Activated naive CD8-positive, alpha-beta T cell treated with anti-CD3 and anti-CD28 coated beads, Interleukin-2, amount 50 U/mL, for 16 hours (primary cell): Measurements from ENCODE around the gene MARCHF10.
A peak's percentile ranks its signal among the peaks of the same experiment; 100 is the strongest.
"Not testable (repeated sequence)": the region's sequence is repeated elsewhere in the genome, so short reads cannot be mapped to it uniquely, and the experiment has no call there.

Source experiments
- DNase-seq: peaks from one replicate; pipeline ENCODE4 v3.0.0-alpha.2; 2020; ENCODE audit warnings: low read depth, low spot score

The MARCHF10 gene, protein sequence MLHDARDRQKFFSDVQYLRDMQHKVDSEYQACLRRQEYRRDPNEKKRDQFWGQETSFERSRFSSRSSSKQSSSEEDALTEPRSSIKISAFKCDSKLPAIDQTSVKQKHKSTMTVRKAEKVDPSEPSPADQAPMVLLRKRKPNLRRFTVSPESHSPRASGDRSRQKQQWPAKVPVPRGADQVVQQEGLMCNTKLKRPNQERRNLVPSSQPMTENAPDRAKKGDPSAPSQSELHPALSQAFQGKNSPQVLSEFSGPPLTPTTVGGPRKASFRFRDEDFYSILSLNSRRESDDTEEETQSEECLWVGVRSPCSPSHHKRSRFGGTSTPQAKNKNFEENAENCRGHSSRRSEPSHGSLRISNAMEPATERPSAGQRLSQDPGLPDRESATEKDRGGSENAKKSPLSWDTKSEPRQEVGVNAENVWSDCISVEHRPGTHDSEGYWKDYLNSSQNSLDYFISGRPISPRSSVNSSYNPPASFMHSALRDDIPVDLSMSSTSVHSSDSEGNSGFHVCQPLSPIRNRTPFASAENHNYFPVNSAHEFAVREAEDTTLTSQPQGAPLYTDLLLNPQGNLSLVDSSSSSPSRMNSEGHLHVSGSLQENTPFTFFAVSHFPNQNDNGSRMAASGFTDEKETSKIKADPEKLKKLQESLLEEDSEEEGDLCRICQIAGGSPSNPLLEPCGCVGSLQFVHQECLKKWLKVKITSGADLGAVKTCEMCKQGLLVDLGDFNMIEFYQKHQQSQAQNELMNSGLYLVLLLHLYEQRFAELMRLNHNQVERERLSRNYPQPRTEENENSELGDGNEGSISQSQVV

DNA sequence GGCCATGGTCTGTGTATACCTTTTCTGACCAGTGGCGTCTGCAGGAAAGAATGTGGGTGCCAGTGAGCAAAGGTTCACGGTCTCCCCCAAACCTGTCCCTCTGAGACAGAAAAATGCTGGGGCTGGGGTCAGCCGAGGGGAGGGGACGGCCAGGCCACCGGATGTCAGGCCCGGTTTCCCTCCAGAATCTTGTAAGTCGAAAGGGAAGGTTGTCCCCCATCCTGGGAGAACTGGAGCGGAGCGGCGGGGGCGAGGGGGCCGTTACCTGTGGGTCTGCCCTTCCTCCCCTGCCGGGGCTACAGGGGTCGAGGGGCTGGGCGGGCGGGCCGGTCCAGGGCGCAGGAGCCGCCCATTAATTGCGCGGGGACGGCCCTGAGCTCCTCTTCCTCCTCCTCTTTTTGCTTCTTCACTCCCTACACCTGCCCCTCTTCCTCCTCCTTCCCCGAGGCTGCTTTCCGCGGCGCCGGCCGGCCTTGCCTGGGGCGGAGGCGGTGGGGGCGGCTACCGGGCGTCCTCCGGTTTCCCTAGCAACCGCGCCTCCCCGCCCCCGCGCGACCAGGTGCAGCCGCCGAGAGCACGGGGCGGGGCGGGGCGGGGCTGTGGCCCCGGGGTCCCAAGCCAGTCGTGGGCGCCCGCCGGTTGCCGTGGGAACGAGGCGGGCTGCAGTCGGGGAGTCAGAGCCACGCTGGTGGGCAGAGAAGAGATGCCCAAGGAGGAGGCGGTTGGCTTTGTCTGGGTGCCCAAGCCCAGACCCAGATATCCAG lies at the start of gene MARCHF10:
TSS of gene MARCHF10 (minus strand) at position 503 of the 764 bp plus-strand sequence. CDS start 6,579 bp downstream, outside the sequence.
- DNase-seq, result peak; percentile 6

DNA sequence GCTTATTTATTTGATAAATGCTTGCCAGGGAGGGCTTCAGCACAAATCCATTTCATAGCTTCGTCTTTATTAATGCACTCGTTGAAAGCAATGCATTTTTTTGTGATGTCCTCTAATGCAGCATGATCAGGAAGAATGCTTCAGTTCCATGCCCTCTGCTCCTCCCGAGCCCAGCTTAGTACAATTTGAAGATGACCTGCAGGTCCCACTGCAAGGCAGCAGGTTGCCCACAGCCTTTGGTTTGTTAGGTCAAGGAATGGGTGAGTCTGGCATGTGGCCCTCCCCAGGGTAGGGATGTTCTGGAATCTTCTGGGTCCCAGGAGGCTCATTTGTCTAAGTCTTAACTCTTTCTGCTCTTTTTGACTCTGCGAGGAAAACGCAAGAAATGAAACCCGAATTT lies 49.4 kb upstream of the MARCHF10 start:
- DNase-seq, result no peak

DNA sequence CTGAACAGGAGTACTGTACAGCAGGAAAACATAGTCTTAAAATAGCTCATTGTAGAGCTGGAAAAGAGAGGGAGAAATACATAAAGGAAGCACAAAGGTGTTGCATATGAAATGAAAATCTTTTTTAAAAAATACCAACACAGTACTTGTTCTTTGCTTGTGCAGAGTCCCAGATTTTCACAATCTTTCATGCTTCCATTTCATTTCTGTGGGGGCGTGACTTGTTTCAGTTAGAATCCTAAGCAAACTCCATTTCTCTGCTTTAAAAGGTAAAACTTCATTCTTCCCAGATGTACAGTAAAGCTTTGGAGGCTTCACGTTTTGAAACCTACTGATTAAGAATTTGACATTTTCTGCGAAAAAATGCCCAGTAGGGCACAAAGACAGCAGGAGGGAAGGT lies 48.5 kb upstream of the MARCHF10 start:
- DNase-seq, result no peak

DNA sequence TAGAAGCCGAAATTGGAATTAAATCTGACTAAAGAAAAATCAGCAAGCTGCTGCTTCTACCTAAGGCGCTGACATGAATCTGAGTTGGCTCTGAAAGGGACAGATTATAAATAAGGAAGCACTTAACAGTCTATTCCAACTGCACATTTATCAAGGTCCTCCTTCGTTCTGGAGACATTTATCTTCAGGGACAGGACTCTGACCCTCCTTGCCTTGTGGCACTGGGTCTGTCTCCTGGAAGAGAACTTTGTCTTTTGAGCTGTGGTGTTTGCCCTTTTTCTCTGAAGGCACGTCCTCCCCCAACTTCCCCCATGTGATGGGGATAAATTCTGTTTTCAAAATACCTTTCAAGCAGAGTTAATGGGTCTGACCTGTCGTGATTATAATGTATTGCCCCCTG lies 47.0 kb upstream of the MARCHF10 start:
- DNase-seq, result no peak

DNA sequence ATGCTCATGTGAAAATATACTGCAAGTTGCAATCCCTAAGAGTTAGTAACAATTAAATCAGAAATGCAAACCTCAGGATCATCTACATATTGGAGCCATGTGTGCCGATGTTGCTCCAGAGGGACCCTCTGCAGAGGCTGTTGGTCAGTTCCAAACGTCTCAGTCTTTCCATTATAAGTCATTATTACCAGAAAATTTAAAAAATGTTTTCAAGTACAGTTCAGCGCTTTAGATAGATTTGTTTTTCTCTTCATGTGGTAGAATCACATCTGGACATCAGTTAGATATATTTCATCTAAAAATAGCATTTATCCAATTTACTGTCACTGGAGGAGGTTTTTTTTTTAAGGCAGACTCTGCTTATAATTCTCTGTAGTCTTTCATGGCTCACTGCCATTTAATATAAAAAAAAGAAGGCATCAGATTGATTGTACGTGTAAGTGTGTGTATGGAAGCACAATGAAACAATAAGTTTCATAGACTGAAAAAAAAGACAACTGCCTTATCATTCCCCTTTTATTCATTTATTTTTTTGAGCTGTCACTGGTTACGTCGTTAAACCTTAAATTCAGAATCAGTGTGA lies 46.1 kb upstream of the MARCHF10 start:
- no peak for DNase-seq

DNA sequence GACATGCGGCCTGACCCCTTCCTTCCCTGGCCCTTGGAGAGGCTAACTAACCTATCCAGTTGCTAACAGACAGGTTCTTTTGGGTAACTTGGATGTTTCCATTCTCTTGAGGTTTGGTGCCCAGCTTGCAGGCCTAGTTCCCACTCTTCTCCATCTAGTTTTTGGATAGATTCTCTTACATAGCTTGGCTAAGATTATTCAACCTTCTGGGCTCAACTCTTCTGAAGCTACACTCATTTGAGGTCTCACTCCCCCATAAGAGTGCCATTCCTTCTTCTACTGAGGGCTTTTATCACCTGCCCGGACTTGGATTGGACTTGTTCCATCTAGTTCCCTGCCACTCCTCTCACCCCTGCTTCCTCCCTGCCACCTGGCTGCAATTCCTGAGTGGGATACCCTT lies 44.1 kb upstream of the MARCHF10 start:
- DNase-seq, result no peak

DNA sequence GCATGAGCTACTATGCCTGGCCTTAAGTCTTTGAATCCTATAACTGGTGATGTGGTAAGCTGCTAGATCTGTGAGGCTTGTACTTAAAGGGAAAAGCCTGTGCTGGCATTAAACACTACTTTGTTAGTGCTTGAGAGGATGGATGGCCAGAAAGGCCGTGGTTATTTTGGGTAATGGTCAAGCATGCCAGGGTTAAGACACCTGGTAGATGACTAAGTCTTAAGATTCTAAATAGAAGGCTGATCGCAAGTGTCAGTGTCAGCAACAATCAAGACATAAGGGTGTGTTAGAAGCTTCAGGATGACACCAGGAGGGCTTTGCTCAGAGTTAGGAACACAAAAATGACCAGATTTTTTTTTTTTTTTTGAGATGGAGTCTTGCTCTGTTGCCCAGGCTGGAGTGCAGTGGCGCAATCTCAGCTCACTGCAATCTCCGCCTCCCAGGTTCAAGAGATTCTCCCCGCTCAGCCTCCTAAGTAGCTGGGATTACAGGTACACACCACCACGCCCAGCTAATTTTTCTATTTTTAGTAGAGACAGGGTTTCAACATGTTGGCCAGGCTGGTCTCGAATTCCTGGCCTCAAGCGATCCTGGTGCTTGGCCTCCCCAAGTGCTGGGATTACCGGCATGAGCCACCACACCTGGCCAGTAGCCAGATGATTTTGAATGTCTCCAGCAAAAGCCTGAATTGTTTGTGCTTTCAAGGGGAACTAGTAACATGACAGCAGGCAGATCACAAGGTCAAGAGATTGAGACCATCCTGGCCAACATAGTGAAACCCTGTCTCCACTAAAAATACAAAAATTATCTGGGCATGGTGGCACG lies 41.7 kb upstream of the MARCHF10 start:
- DNase-seq, result not testable (repeated sequence)

DNA sequence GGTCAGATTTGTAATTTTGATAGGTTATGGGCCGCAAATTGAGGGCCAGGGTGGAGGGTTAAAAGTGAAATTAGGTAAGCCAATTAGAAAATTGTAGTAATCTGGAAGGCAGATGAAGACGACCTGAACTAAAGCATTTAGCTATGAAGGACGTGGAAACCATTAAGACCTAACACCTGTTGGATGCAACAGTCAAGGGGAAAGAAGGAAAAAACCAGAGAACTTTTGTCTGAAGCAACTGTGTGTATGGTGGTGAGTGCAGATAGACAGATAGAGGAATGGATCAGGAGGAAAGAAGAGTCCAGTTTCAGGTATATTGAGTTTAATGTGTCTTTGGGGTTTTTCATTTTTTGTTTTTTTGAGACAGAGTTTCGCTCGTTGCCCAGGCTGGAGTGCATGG lies 40.2 kb upstream of the MARCHF10 start:
- DNase-seq, result no peak

DNA sequence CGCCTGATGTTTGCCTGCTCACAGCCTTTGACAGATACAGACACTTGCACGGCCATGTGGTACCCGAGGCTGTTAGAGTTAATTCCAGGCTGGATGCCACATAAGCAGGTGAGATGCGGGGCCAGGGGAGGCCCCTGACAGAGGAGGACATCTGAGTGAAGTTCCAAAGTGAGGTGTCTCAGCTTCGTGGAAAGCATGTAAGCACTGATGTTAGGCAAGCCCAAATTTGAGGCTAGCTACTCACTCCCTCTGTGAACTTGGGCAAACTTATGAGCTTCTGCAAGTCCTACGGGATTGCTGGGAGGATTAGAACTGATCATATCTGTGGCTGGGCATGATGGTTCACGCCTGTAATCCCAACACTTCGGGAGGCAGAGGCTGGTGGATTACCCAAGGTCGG lies 39.3 kb upstream of the MARCHF10 start:
- no peak for DNase-seq

DNA sequence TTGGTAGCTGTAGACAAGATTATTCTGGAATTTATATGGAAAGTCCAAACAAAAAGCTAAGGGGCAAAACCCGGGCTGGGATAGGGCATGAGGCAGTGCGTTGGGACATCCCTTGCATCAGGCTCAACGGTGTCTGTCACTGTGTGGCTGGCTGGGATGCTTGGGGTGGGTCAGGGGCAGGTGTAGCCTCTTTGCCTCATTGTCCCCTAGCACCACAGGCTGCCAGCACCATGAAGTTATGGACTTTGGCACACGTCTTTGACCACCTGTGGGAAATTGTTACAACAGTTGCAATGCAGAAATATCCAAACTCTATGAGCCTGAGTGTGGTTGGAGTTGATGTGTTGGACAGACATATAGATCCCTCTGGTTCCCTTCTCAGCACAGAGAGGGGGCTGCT lies 32.8 kb upstream of the MARCHF10 start:
- no peak for DNase-seq

DNA sequence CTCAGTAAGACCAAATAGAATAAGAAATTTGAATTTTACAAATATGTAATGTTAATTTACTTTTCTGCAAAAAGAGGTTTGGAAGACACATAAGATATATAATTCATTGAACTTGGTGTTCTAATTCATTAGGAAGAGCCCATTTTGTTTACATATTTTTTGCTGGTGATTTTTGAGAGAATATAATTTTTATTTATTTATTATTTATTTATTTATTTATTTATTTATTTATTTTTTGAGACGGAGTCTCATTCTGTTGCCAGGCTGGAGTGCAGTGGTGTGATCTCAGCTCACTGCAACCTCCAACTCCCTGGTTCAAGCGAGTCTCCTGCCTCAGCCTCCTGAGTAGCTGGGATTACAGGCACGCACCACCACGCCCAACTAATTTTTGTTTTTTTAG lies 25.7 kb upstream of the MARCHF10 start:
- DNase-seq, result not testable (repeated sequence)

DNA sequence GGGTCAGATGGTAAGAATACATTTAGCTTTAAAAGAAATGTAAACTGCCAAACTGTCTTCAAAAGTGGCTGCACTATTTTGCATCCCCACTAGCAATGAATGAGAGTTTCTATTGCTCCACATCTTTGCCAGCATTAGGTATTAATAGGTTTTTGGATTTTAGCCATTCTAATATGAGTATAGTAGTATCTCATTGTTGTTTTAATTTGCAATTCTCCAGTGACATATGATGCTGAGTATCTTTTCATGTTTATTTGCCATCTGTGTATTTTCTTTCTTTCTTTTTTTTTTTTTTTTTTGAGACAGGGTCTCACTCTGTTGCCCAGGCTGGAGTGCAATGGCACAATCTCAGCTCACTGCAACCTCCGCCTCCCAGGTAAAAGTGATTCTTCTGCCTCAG lies 24.3 kb upstream of the MARCHF10 start:
- DNase-seq, result no peak

DNA sequence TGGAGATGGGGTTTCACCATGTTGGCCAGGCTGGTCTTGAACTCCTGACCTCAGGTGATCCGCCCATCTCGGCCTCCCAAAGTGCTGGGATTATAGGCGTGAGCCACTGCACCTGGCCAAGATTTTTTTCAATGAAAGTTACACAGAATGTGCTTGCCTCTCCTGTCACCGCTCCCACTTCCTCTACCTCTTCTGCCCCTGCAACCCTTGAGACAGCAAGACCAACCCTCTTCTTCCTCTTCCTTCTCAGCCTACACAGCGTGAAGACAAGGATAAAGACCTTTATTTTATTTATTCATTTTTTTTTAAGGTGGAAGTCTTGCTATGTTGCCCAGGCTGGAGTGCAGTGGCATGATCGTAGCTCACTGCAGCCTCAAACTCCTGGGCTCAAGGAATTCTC lies 23.0 kb upstream of the MARCHF10 start:
- not testable (repeated sequence) for DNase-seq

DNA sequence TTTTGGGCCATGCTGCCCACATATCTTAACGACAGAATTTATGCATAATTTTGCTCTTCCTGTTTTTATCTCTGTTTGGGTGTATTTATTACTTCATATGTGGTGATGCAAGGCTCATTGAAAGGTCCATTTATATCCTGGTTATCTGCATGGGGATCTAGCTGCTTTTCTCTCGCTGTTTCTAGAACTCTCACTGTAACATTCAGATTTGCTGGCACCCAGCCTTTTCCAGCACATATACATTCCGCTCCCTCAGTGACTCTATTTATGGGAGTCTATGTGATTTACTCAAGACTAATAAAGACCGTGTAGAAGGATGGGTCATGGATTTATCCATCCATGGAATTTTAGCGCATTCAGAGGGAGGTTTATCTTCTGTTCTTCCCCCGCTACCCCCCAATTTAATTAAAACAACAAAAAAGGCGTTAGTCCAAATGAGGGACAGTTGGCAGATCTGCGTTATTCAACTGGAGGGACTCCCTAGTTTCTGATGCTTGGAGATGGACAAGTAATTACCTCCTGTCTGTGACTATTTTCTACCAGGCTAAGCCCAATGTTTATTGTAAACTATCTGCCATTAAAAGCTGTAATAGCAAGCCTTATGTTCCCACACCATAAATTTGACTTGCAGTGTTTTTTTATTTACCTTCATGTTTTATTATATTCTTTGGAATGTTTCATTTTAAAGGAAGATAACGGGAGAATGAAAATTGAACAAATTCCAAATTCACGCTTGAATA lies 19.8 kb upstream of the MARCHF10 start:
- DNase-seq, result no peak

DNA sequence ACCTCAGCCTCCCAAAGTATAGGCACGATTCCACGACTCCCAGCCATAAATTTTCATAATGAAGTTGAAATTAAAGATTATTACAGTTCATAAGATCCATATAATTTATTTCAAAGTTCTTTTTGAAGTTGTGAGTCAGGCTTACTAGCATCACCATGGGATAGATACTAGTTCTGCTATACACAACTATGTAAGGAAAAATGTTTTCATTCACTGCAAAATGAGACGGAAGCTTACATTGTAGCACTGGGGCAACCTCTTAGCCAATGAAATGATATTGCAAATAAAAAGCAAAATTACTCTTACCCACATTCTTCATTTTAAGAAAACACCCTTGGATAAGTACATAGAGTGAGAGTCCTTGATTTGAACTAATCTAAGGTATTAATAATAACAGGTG lies 18.8 kb upstream of the MARCHF10 start:
- DNase-seq, result no peak

DNA sequence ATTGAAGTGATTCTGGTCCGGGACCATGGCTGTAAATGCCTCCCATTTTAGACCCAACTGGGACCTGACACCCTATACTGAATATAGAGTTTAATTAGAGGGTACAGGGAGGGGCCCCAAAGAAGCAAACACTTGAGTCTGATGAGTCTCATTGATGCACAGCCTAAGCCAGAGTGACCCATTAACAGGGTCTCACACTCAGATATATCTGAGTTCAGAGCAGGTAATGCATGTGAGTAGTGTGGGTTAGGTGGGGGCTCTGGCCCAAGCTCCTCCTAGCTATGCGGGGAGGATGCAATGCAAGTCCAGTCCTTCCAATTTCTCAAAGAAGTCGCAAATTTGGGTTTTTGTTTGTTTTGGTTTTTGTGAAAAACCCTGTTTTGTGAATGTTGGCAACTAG lies 17.1 kb upstream of the MARCHF10 start:
- DNase-seq, result no peak

DNA sequence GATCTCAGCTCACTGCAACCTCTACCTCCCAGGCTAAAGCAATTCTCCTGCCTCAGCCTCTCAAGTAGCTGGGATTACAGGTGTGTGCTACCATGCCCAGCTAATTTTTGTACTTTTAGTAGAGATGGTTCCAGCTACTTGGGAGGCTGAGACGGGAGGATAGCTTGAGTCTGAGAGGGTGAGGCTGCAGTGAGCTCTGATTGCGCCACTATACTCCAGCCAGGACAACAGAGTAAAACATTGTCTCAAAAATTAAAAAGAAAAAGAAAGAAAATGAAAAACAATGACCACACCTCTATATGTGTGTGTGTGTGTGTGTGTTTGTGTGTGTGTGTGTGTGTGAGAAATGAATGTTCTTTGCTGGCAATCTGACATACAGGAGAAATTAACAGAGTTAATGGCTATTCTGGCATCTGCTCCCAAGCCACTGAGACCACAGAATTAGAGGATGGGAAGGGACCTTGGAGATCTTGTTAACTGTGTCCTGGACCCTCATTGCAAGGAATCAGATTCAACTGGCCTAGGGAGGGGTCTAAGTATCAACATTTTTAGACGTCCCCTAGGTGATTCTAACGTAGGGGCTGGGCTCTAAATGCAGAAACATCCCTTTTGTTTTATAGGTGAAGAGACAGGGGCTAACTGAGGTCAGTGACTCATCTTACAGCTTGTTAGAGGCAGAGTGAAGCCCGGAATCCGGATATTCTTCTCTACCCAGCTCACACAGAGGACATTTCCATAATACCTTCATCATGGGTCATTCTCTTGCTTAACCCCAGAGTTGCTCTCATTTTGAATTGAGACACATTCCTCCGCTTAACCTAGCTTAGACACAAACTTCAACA lies 16.4 kb upstream of the MARCHF10 start:
- no peak for DNase-seq

DNA sequence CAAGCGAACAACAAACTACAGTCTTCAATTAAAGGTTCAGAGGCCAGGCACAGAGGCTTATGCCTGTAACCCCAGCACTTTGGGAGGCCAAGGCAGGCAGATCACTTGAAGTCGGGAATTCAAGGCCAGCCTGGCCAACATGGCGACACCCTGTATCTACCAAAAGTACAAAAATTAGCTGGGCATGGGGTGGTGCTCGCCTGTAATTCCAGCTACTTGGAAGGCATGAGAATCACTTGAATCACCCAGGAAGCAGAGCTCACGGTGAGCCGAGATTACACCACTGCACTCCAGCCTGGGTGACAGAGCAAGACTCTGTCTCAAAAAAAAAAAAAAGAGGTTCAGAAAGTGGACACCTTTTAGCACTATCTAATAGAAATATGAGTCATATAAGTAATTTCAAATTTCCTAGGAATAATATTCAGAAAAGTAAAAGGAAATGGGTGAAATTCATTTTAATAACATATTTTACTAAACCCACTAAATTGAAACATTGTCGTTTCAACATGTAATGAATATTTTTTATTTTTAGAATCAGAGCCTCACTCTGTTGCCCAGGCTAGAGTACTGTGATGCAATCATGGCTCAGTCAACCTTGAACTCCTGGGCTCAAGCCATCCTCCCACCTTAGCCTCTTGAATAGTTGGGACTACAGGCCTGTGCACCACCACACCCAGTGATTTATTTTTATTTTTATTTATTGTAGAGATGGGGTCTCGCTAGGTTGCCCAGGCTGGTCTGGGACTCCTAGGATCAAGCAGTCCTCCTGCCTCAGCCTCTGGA lies 15.2 kb upstream of the MARCHF10 start:
- DNase-seq, result no peak
